Islet precursor cell (in vitro differentiated cells): ENCODE results near the gene FAAP20.
"Not testable (repeated sequence)": the region's sequence is repeated elsewhere in the genome, so short reads cannot be mapped to it uniquely, and the experiment has no call there.

ENCODE experiments used
- DNase-seq: peaks from one replicate; pipeline ENCODE4 v3.0.0-alpha.2; 2018

Gene FAAP20

GRCh38 chr1:2154022-2154421, 40.5 kb downstream of the FAAP20 start:
- DNase-seq, result no peak

GRCh38 chr1:2152954-2153353, 41.6 kb downstream of the FAAP20 start:
- DNase-seq, result no peak

GRCh38 chr1:2151911-2152310, 42.7 kb downstream of the FAAP20 start:
- no peak for DNase-seq

- no peak for DNase-seq
Measured at GRCh38 chr1:2151252-2151651, 43.3 kb downstream of the FAAP20 start.

GRCh38 chr1:2150801-2151200, 43.8 kb downstream of the FAAP20 start:
- DNase-seq, result no peak

- no peak for DNase-seq
Measured at GRCh38 chr1:2148691-2149090, 45.9 kb downstream of the FAAP20 start.

GRCh38 chr1:2147869-2148268, 46.7 kb downstream of the FAAP20 start:
- DNase-seq, result not testable (repeated sequence)

GRCh38 chr1:2146836-2147517, 47.6 kb downstream of the FAAP20 start:
- no peak for DNase-seq

- DNase-seq, result no peak
Measured at GRCh38 chr1:2145946-2146835, 48.4 kb downstream of the FAAP20 start.

- DNase-seq, result no peak
Measured at GRCh38 chr1:2144501-2145090, 50.0 kb downstream of the FAAP20 start.

GRCh38 chr1:2143814-2144500, 50.6 kb downstream of the FAAP20 start:
- no peak for DNase-seq

- DNase-seq, result no peak
Measured at GRCh38 chr1:2141025-2141424, 53.5 kb downstream of the FAAP20 start.
